HG03575 (cell line): Measurements from ENCODE around the gene RPS21.

ENCODE experiments used
- ATAC-seq: cut with Tn5 transposase; IDR thresholded peaks from one replicate; pipeline ENCODE4 v1.9.1; 2021; ENCODE audit not compliant: unreplicated experiment, insufficient number of reproducible peaks, low FRiP score; ENCODE audit errors: extremely low read depth

The RPS21 gene

DNA sequence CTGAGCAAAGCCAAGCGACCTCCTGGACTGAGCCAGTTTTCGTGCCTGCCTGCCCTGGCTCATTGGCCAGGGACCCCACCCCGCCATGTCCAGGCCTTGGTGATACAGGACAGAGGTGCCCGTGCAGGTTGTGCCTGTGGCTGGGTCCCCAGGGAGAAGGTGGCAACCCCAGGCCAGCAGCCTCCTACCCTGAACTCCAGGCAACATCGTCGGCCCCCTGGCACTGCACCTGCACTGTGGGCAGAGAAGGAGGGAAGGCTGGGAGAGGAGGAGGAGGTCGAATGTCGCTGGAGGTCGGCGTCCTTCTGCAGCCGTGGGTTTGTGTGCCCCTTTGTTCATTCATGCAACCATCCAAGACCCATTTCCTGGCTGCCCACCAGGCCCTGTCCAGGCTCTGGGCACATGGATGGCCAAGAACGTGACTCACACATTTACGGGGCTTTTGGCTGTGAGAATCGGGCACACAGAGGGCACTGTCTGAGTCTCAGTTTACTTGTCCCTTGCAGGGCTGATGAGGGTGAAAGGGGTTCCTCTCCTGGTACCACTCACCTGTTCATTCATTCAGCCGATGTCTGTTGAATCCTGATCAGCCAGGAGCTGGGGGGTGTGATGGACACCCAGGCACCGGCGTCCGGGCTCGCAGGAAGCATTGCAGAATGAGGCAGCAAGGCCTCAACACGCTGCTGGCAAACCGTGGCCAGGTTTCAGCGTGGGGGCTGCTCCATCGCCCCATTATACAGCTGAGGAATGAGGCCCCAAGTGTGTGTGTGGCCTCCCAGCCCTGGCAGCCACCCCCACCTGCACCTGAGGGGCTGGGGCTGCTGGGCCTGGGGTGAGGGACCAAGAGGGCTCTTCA is 42.8 kb downstream of the RPS21 start:
- no peak for ATAC-seq

GRCh38 chr20:62430311-62430853 is 43.5 kb downstream of the RPS21 start:
- no peak for ATAC-seq

DNA sequence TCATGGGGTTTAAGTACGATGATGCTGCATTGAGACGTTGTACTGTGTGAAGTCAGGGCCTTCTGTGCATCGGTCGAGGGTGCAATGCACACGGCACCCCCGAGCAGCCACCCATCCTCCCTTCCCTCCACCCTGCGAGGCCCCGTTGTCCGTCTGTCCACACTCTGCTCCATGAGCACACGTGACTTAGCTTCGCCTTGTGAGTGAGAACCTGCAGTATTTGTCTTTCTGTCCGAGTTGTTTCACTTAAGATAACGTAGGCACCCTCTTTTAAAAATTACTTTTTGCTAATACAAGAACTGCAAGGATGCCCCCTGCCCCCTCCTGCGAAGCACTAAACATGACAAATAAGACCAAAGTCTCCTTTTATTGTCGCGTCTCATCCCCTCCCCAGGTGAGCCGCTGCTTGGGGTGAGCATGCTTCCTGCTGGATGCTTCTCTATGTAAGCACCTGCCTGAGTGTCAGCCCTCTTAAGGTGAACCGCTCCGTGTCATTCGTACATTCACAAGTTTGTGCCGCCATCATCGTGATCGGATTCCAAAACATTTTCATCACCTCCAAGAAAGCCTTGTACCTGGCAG is 44.1 kb downstream of the RPS21 start:
- no peak for ATAC-seq

DNA sequence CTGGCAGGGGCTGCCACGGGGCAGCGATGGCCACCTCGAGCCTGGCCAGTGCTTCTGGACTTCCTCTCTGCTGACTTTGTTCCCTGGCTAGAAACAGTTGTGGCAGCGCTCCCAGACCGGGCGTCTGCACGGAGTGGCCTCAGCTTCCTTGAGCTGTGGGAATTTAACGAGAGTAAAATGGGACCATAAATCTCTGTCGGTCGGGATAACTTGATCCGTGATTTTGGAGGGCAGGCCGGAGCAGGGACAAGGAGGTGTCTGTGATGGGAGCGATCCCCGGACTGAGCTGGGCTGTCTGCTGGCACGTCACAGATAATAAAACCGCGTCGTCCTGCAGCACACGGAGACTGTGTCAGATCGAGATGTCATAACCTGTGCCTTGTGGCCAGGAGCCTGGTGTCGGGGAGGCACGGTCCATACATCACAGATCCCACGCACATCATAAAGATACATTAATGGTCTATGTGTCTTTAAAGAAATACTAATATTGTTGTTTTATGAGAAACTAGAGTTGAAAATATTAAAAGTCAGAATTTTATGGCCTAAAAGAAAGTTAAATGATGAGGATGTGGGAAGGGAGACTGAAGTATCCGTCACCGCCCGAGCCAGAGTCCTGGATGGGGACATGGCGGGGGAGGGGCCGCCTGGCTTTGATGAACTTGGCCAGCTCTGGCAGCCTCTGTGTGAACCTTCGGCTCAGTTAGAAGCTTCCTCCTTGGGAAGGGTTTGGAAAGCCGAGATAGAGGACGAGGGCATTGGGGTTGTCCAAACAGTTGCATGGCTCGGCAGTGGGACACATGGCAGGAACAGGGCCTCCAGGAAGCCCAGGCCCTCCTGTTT is 47.0 kb downstream of the RPS21 start:
- ATAC-seq: no peak

DNA sequence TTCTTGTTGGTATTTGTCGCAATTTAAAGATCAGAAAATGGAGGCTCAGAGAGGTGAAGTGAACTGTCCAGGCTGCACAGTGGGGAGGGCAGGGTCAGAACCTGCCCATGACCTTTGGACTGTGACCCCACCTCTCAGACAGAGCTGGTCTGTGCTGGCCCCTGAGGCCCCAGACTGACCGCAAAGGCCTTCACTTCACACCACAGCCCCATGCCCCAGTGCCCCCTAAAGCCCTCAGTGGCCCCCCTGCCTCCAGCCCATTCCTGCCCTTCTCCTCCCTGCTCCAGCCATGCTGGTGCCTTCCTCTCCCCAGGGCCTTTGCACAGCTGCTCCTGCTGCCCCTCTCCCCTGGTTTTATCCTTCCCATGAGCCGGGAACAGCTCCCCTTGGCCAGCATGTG is 49.8 kb downstream of the RPS21 start:
- ATAC-seq: no peak

DNA sequence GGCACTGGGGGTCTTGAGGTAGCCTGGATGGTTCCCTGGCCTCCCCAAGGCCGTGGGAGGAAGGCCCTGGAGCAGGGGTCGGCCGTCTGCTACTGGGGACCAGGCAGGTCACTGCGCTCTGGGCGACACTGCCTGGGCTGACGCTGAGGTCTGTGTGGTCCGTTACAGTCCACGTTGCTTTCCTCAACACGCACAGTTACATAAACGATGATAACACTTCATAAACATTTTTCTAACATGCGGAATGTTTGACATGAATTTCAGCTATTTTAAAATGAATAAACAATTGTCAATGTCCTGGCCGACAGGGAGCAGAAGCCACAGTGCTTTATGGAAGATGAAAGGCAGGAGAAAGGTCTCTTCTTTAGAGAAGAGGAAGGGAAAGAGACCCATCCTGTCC is 50.6 kb downstream of the RPS21 start:
- no peak for ATAC-seq

DNA sequence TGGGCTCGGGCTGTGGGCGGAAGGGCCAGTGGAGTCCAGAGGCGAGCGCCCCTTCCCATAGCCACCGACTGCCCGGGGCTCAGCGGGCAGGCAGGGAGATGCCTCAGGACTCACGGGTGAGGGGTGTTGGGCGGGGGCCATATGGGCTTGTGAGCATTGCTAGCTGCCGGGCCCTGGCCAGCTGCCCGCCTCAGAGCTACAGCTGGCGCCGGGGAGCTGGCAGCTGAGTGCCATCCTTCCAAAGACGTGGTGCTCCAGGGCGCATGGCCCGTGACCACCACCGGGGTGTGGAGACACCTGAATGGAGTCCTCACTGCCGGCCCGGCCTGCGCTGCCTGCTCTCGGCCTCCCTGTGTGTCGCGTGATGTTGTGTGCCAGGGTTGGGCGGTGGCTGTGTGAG is 51.0 kb downstream of the RPS21 start:
- ATAC-seq: no peak
